Suprapubic skin (tissue), 4 donors: ENCODE results near the gene TIMM44. TPM values are rescaled to one million over a fixed set of nuclear protein-coding genes. Genes with fewer than 3 reads are reported as not detected.

Experiments used
- DNase-seq, 2 donors: peaks; one replicate each; pipeline ENCODE4 v3.0.0-alpha.2; 2019; ENCODE audit warnings: low spot score in 2 of 2
- H3K27ac ChIP-seq: fragments of 200-600 bp; sonication (generic); one replicate; pipeline ENCODE4 v1.5.1; 2019
- H3K27me3 ChIP-seq: fragments of 200-600 bp; sonication (generic); one replicate; pipeline ENCODE4 v1.5.1; 2019
- H3K36me3 ChIP-seq: fragments of 200-600 bp; sonication (generic); one replicate; pipeline ENCODE4 v1.5.1; 2019
- H3K4me1 ChIP-seq: fragments of 200-600 bp; sonication (generic); one replicate; pipeline ENCODE4 v1.5.1; 2019
- H3K4me3 ChIP-seq: fragments of 200-600 bp; sonication (generic); one replicate; pipeline ENCODE4 v1.5.1; 2019; ENCODE audit warnings: mild to moderate bottlenecking
- H3K9me3 ChIP-seq: fragments of 200-600 bp; sonication (generic); one replicate; pipeline ENCODE4 v1.5.1; 2019
- CTCF ChIP-seq, 2 donors: fragments of 200-600 bp in 1 of 2; fragments of 450-650 bp in 1 of 2; sonication (generic) in 1 of 2; IDR thresholded peaks; one replicate each; pipeline ENCODE4 v1.5.1; 2016 to 2019; ENCODE audit warnings: antibody characterized with exemption in 2 of 2, mild to moderate bottlenecking in 1 of 2, moderate library complexity in 1 of 2
- EP300 ChIP-seq: sonication (generic); formaldehyde crosslinking; IDR thresholded peaks from one replicate; pipeline ENCODE4 v1.6.1; 2017; ENCODE audit warnings: antibody characterized with exemption
- POLR2A ChIP-seq, 2 donors: fragments of 450-650 bp; IDR thresholded peaks; one replicate each; pipeline ENCODE4 v1.6.1; 2017; ENCODE audit warnings: antibody characterized with exemption in 2 of 2, mild to moderate bottlenecking in 2 of 2, moderate library complexity in 2 of 2
- POLR2AphosphoS5 ChIP-seq, 3 donors: sonication (generic); formaldehyde crosslinking; IDR thresholded peaks; one replicate each; pipeline ENCODE4 v1.6.1; 2017; ENCODE audit warnings: antibody characterized with exemption in 3 of 3
- WGBS: methylation state at CpG from one replicate; pipeline ENCODE4 v1.1.5; 2018; 5-methylcytosine and 5-hydroxymethylcytosine counted together
- total RNA-seq, 4 donors: library from RNA; depleted of rRNA; stranded (reverse); fragments of >200 nt; gene quantifications; one replicate each; pipeline ENCODE4 v1.1.0, GENCODE V29; 2016

Gene TIMM44
- total RNA-seq, 4 donors from 2014 or later, result 34.6 to 85.1 (median 54.5) TPM

GRCh38 chr19:7879111-7879807 lies 64.2 kb downstream of the TIMM44 start:
- 26% methylated on average over 5 of the region's 18 CpGs for WGBS
- Histone ChIP-seq H3K4me3 (no peak overlapping the region), H3K9me3 (no peaks in the 10 kb centered on the region), H3K27me3 (peaks cover 9% of the 10 kb centered on the region), H3K27ac (no peak overlapping the region), H3K4me1 (peaks cover 7% of the 10 kb centered on the region), H3K36me3 (no peaks in the 10 kb centered on the region)
- no peak for DNase-seq
- no peak for TF ChIP-seq POLR2A (IDR thresholded peaks at IDR 0.05)
- no peak for TF ChIP-seq EP300
- no peak for TF ChIP-seq POLR2AphosphoS5 (IDR thresholded peaks at IDR 0.05)

GRCh38 chr19:7877249-7877836 lies 66.1 kb downstream of the TIMM44 start:
- H3K27ac ChIP-seq, result no peak overlapping the region
- no peak overlapping the region for H3K4me3 ChIP-seq
- H3K27me3 ChIP-seq, result peaks cover 29% of the 10 kb centered on the region
- H3K4me1 ChIP-seq, result peaks cover 19% of the 10 kb centered on the region
- no peaks in the 10 kb centered on the region for H3K36me3 ChIP-seq
- WGBS, result 68% methylated on average over 6 of the region's 6 CpGs
- H3K9me3 ChIP-seq, result no peaks in the 10 kb centered on the region
- DNase-seq, result no peak
- TF ChIP-seq POLR2A (IDR thresholded peaks at IDR 0.05), result no peak
- TF ChIP-seq POLR2AphosphoS5 (IDR thresholded peaks at IDR 0.05), result no peak
- TF ChIP-seq CTCF (IDR thresholded peaks at IDR 0.05), result no peak
- no peak for TF ChIP-seq EP300

Other genes with a start within 250 kb of the TIMM44 start
- not detected for gene FCER2, start 241.5 kb downstream of the TIMM44 start, total RNA-seq
- 1 to 10 TPM in 1 of 4 donors, under 1 TPM in 1, not detected in 2; 0.49 to 3.9 TPM for gene CLEC4G, start 211.6 kb downstream of the TIMM44 start, total RNA-seq
- gene CD209, start 196.1 kb downstream of the TIMM44 start, total RNA-seq, result 1 to 10 TPM in 1 of 4 donors, under 1 TPM in 3; 0.16 to 1.6 (median 0.50) TPM
- not detected for gene CLEC4M, start 180.4 kb downstream of the TIMM44 start, total RNA-seq
- gene EVI5L, start 113.4 kb downstream of the TIMM44 start, total RNA-seq, result 10 to 100 TPM; 17.2 to 29.4 (median 25.6) TPM
- gene PRR36, start 69.3 kb downstream of the TIMM44 start, total RNA-seq, result 1 to 10 TPM in 1 of 4 donors, under 1 TPM in 3; 0.26 to 1.1 (median 0.74) TPM
- gene LRRC8E, start 55.2 kb downstream of the TIMM44 start, total RNA-seq, result 10 to 100 TPM; 15.2 to 41.6 (median 30.9) TPM
- 10 to 100 TPM; 25.1 to 52.4 (median 29.3) TPM for gene MAP2K7, start 39.8 kb downstream of the TIMM44 start, total RNA-seq
- not detected for gene TGFBR3L, start 28.8 kb downstream of the TIMM44 start, total RNA-seq
- gene SNAPC2, start 23.3 kb downstream of the TIMM44 start, total RNA-seq, result 10 to 100 TPM; 11.1 to 22.3 (median 19.6) TPM
- 1 to 10 TPM; 1.2 to 3.6 (median 2.6) TPM for gene CTXN1, start 17.5 kb downstream of the TIMM44 start, total RNA-seq
- gene ELAVL1, start 62.0 kb upstream of the TIMM44 start, total RNA-seq, result 10 to 100 TPM; 32.4 to 38.2 (median 37.2) TPM
- not detected for gene CCL25, start 109.1 kb upstream of the TIMM44 start, total RNA-seq
- gene FBN3, start 205.9 kb upstream of the TIMM44 start, total RNA-seq, result under 1 TPM in 2 of 4 donors, not detected in 2; 0.05 to 0.17 TPM